HepG2 (cell line): ENCODE data around the gene AGT. TPM values are rescaled to one million over a fixed set of nuclear protein-coding genes. Genes with fewer than 3 reads are reported as not detected.

Experiments
- CREM ChIP-seq, 2 experiments: sonication (generic) in 1 of 2; formaldehyde crosslinking in 1 of 2; IDR thresholded peaks; 2 replicates each; pipeline versions ENCODE4 v1.4.0 to v1.6.1; 2016 to 2020; ENCODE audit warnings: antibody characterized with exemption in 1 of 2, mild to moderate bottlenecking in 1 of 2, missing genetic modification reagents in 1 of 2
- CSRNP1 ChIP-seq: sonication (generic); formaldehyde crosslinking; IDR thresholded peaks from 2 replicates; pipeline ENCODE4 v1.8.1; 2023; ENCODE audit warnings: mild to moderate bottlenecking, missing genetic modification reagents
- EEA1 ChIP-seq: sonication (generic); formaldehyde crosslinking; IDR thresholded peaks from 2 replicates; pipeline ENCODE4 v1.5.1; 2020; ENCODE audit warnings: mild to moderate bottlenecking, missing genetic modification reagents, borderline replicate concordance
- ETV6 ChIP-seq: sonication (generic); formaldehyde crosslinking; conservative IDR thresholded peaks from 2 replicates; pipeline ENCODE4 v1.4.0; 2020; ENCODE audit warnings: missing genetic modification reagents
- FOSL1 ChIP-seq: sonication (generic); formaldehyde crosslinking; IDR thresholded peaks from 2 replicates; pipeline ENCODE4 v1.9.0; 2021; ENCODE audit warnings: missing genetic modification reagents, borderline replicate concordance
- GATAD2A ChIP-seq: IDR thresholded peaks from 2 replicates; pipeline ENCODE4 v1.6.1; 2016
- GZF1 ChIP-seq: sonication (generic); formaldehyde crosslinking; IDR thresholded peaks from 2 replicates; pipeline ENCODE4 v1.5.1; 2020; ENCODE audit warnings: mild to moderate bottlenecking, missing genetic modification reagents
- HDAC6 ChIP-seq: fragments of 200-600 bp; sonication (generic); IDR thresholded peaks from 2 replicates; pipeline ENCODE4 v1.7.0; 2017; ENCODE audit warnings: mild to moderate bottlenecking, antibody characterized with exemption, low read length, low read depth
- HNF4G ChIP-seq, 2 experiments: sonication (generic) in 1 of 2; formaldehyde crosslinking in 1 of 2; IDR thresholded peaks; 2 replicates each; pipeline versions ENCODE4 v1.4.0 to v1.6.1; 2011 to 2020; ENCODE audit warnings: borderline replicate concordance in 2 of 2, low read depth in 2 of 2, mild to moderate bottlenecking in 2 of 2, low read length in 1 of 2, missing genetic modification reagents in 1 of 2, moderate library complexity in 1 of 2
- JUN ChIP-seq: sonication (generic); formaldehyde crosslinking; IDR thresholded peaks from 2 replicates; pipeline ENCODE4 v1.4.0; 2020; ENCODE audit warnings: mild to moderate bottlenecking, missing genetic modification reagents
- KLF9 ChIP-seq: IDR thresholded peaks from 2 replicates; pipeline ENCODE4 v1.6.1; 2016; ENCODE audit warnings: low read depth
- KMT2A ChIP-seq: sonication (generic); formaldehyde crosslinking; IDR thresholded peaks from 2 replicates; pipeline ENCODE4 v1.4.0; 2020; ENCODE audit warnings: missing genetic modification reagents
- MEIS2 ChIP-seq: sonication (generic); formaldehyde crosslinking; IDR thresholded peaks from 2 replicates; pipeline ENCODE4 v1.9.0; 2021; ENCODE audit warnings: mild to moderate bottlenecking, missing genetic modification reagents
- NR0B2 ChIP-seq: sonication (generic); formaldehyde crosslinking; IDR thresholded peaks from 2 replicates; pipeline ENCODE4 v1.4.0; 2020; ENCODE audit warnings: mild to moderate bottlenecking, missing genetic modification reagents
- NR2C2 ChIP-seq: sonication (generic); formaldehyde crosslinking; IDR thresholded peaks from 2 replicates; pipeline ENCODE4 v1.4.0; 2020; ENCODE audit warnings: missing genetic modification reagents, mild to moderate bottlenecking, moderate library complexity, borderline replicate concordance
- PCBP1 ChIP-seq: fragments of 200-400 bp; formaldehyde crosslinking; IDR thresholded peaks from 2 replicates; pipeline ENCODE4 v1.6.1; 2017; ENCODE audit warnings: mild to moderate bottlenecking, low read depth, low read length, borderline replicate concordance
- ZNF17 ChIP-seq: sonication (generic); formaldehyde crosslinking; IDR thresholded peaks from 2 replicates; pipeline ENCODE4 v1.5.0; 2020; ENCODE audit warnings: mild to moderate bottlenecking, missing genetic modification reagents
- ZNF225 ChIP-seq: sonication (generic); formaldehyde crosslinking; IDR thresholded peaks from 2 replicates; pipeline ENCODE4 v1.4.0; 2020; ENCODE audit warnings: mild to moderate bottlenecking, missing genetic modification reagents
- ZNF496 ChIP-seq: sonication (generic); formaldehyde crosslinking; IDR thresholded peaks from 2 replicates; pipeline ENCODE4 v1.8.1; 2023; ENCODE audit warnings: mild to moderate bottlenecking, moderate library complexity, missing genetic modification reagents; ENCODE audit not compliant: insufficient replicate concordance
- ZNF552 ChIP-seq: sonication (generic); formaldehyde crosslinking; IDR thresholded peaks from 2 replicates; pipeline ENCODE4 v1.9.0; 2022; ENCODE audit warnings: missing genetic modification reagents, mild to moderate bottlenecking, borderline replicate concordance
- ZNF644 ChIP-seq: IDR thresholded peaks from 2 replicates; pipeline ENCODE4 v1.6.1; 2016; ENCODE audit warnings: low read depth
- ZNF678 ChIP-seq: sonication (generic); formaldehyde crosslinking; IDR thresholded peaks from 2 replicates; pipeline ENCODE4 v1.4.0; 2020; ENCODE audit warnings: mild to moderate bottlenecking, missing genetic modification reagents
- ZNF710 ChIP-seq: sonication (generic); formaldehyde crosslinking; IDR thresholded peaks from 2 replicates; pipeline ENCODE4 v1.5.0; 2020; ENCODE audit warnings: mild to moderate bottlenecking, missing genetic modification reagents, borderline replicate concordance
- ZNF773 ChIP-seq: sonication (generic); formaldehyde crosslinking; IDR thresholded peaks from 2 replicates; pipeline ENCODE4 v1.4.0; 2020; ENCODE audit warnings: missing genetic modification reagents, borderline replicate concordance
- ZNF841 ChIP-seq: sonication (generic); formaldehyde crosslinking; IDR thresholded peaks from 2 replicates; pipeline ENCODE4 v1.8.1; 2023; ENCODE audit warnings: missing genetic modification reagents, borderline replicate concordance
- polyA plus RNA-seq, 8 experiments: library from polyadenylated mRNA; depleted of rRNA in 3 of 8; stranded (reverse) in 7 of 8; unstranded in 1 of 8; fragments of >200 nt; fragmentation: Illumina TruSeq in 4 of 8; extraction: Trizol in 4 of 8; gene quantifications; 2 replicates each; pipeline versions ENCODE4 v1.2.1 to v1.2.3, GENCODE V29; 2011 to 2016; ENCODE audit warnings: low read depth in 4 of 8, missing spikeins in 1 of 8, mixed read lengths in 1 of 8; ENCODE audit not compliant: insufficient read depth in 1 of 8
- total RNA-seq, 5 experiments: library from RNA; depleted of rRNA; stranded (reverse); fragments of >200 nt; fragmentation: Illumina TruSeq; extraction: Trizol; gene quantifications; 2 replicates each; pipeline ENCODE4 v1.2.3, GENCODE V29; 2016; ENCODE audit warnings: low read depth in 1 of 5

Gene AGT
- total and polyA plus RNA-seq, 2 of the 13 experiments (the other 11 are each of a cell fraction or from before 2014, with no cell fraction given) = 892 to 2,071 TPM

GRCh38 chr1:230713915-230714764 is at the start of gene AGT (continued):
- TF ChIP-seq ZNF496 (CRISPR knock-in tag) = no peak
- no peak for TF ChIP-seq ZNF225 (CRISPR knock-in tag)
- TF ChIP-seq MEIS2 (CRISPR knock-in tag) = peak; percentile 77
- no peak for TF ChIP-seq ZNF17 (CRISPR knock-in tag)
- peak; percentile 70 for TF ChIP-seq KMT2A (CRISPR knock-in tag)
- peak; percentile 94 for TF ChIP-seq CREM (IDR thresholded peaks at IDR 0.05)
- TF ChIP-seq CREM (CRISPR knock-in tag; IDR thresholded peaks at IDR 0.05) = no peak
- TF ChIP-seq ZNF710 (CRISPR knock-in tag) = peak; percentile 96
- peak; percentile 77 for TF ChIP-seq JUN (CRISPR knock-in tag)
- TF ChIP-seq KLF9 (CRISPR knock-in tag) = 0 out of 2 replicates have a peak, but pooled peaks have one; percentile 53
- no peak; the same call in 1 of the 2 replicates for TF ChIP-seq CSRNP1 (CRISPR knock-in tag)
- peak; percentile 73; the same call in 1 of the 2 replicates for TF ChIP-seq ZNF552 (CRISPR knock-in tag)
- 0 out of 2 replicates have a peak, but pooled peaks have one; percentile 69 for TF ChIP-seq PCBP1
- TF ChIP-seq FOSL1 = no peak
- TF ChIP-seq HNF4G (IDR thresholded peaks at IDR 0.05; ENCODE audit: borderline replicate concordance, low read depth, low read length) = peak; percentile 97
- TF ChIP-seq HNF4G (CRISPR knock-in tag; IDR thresholded peaks at IDR 0.05; ENCODE audit: borderline replicate concordance, low read depth) = peak; percentile 99
- 0 out of 2 replicates have a peak, but pooled peaks have one; percentile 74 for TF ChIP-seq ZNF678 (CRISPR knock-in tag)
- peak; percentile 80; the same call in 1 of the 2 replicates for TF ChIP-seq ETV6
- TF ChIP-seq NR2C2 = peak; percentile 98
- TF ChIP-seq ZNF841 (CRISPR knock-in tag) = no peak
- peak; percentile 43; the same call in 1 of the 2 replicates for TF ChIP-seq GZF1
- TF ChIP-seq NR0B2 (CRISPR knock-in tag) = peak; percentile 79; the same call in 1 of the 2 replicates
- TF ChIP-seq HDAC6 = no peak
- TF ChIP-seq EEA1 = no peak
- TF ChIP-seq ZNF644 (CRISPR knock-in tag) = peak; percentile 66
- peak; percentile 96 for TF ChIP-seq GATAD2A
- 0 out of 2 replicates have a peak, but pooled peaks have one; percentile 56 for TF ChIP-seq ZNF773 (CRISPR knock-in tag)
